ENCODE data around the gene KCNF1.
A peak's percentile ranks its signal among the peaks of the same experiment; 100 is the strongest.

Gene KCNF1

DNA sequence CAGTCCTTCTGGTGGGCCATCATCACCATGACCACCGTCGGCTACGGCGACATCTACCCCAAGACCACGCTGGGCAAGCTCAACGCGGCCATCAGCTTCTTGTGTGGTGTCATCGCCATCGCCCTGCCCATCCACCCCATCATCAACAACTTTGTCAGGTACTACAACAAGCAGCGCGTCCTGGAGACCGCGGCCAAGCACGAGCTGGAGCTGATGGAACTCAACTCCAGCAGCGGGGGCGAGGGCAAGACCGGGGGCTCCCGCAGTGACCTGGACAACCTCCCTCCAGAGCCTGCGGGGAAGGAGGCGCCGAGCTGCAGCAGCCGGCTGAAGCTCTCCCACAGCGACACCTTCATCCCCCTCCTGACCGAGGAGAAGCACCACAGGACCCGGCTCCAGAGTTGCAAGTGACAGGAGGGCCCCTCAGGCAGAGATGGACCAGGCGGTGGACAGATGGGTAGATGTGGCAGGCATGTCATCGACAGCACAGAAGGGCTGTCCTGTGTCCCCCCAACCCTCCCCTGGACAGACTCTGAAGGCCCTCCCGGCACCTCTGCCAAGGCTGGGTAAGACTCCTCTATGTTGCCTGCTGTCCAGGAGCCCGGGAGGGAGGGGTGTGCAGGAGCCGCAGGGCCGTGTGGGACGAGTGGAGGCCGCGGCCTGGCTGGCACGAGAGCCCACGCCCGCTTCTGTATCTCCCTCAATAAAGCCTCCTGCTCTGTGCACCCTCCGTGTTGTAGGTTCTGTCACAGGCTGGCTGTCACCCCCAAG lies 2.0 kb downstream of the KCNF1 start:
- peak overlapping the region; percentile 37 to 49 for H3K4me3 ChIP-seq (ENCODE audit: low read length in 2 of 2)
- H3K9ac ChIP-seq (ENCODE audit: low read length in 2 of 2) = no peak overlapping the region
- no peaks in the 10 kb centered on the region for H3K36me3 ChIP-seq (ENCODE audit: control insufficient read depth in 2 of 2, insufficient read depth in 2 of 2, low read length in 2 of 2)
- peaks cover 14 to 15% of the 10 kb centered on the region in 2 donors for H3K27me3 ChIP-seq (ENCODE audit: control insufficient read depth in 1 of 2, insufficient read depth in 2 of 2, low read length in 2 of 2)
- no peak overlapping the region for H3K27ac ChIP-seq (ENCODE audit: low read length)
- H3K4me1 ChIP-seq (ENCODE audit: control insufficient read depth, insufficient read depth, low read length) = peaks cover 21% of the 10 kb centered on the region
- no peaks in the 10 kb centered on the region for H3K9me3 ChIP-seq (ENCODE audit: control insufficient read depth in 2 of 2, low read length in 2 of 2)

DNA sequence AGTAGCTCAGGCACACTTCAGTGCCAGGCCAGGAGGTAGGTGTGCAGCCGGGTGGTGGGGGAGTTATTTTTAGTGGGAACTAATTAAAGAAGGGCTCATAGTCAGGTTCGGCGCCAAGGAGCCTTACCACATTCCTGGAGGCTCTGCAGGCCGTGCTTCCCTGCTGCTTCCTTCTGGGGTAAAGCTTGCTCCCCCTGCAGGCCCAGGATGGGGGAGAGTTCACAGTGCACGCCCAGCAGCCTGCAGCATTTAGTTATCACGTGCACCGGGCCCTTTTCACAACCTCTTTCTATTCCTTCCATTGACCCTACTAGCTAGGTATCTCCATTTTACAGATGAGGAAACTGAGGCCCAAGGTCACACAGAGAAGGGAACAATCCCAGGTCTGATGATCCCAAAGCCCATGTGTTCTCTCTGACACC lies 2.5 kb downstream of the KCNF1 start:
- H3K27ac ChIP-seq (ENCODE audit: low read length) = no peak overlapping the region
- peaks cover 23% of the 10 kb centered on the region for H3K4me1 ChIP-seq (ENCODE audit: control insufficient read depth, insufficient read depth, low read length)
- peak overlapping the region; percentile 37 to 49 for H3K4me3 ChIP-seq (ENCODE audit: low read length in 2 of 2)
- H3K36me3 ChIP-seq (ENCODE audit: control insufficient read depth in 2 of 2, insufficient read depth in 2 of 2, low read length in 2 of 2) = no peaks in the 10 kb centered on the region
- peaks cover 14 to 15% of the 10 kb centered on the region in 2 donors for H3K27me3 ChIP-seq (ENCODE audit: control insufficient read depth in 1 of 2, insufficient read depth in 2 of 2, low read length in 2 of 2)
- no peak overlapping the region for H3K9ac ChIP-seq (ENCODE audit: low read length in 2 of 2)
- H3K9me3 ChIP-seq (ENCODE audit: control insufficient read depth in 2 of 2, low read length in 2 of 2) = no peaks in the 10 kb centered on the region

DNA sequence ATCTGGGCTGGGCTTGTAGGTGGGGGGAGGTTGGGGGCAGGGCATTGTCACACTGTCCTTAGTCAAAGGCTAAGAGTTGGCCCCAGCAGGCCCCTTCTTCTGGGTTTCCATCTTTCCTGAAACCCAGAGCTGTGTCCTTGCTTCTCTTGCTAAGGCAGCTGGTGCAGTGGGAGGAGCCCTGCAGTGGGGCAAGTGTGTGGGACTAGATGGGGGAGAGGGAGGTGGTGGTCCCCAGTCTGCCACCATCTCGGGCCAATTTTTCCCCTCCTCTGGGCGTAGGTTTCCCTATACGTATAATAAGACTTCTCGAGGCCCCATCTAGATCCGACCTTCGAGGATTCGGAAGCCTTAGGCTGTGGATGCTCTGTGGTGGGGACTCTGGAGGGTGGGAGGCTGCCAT lies 3.5 kb downstream of the KCNF1 start:
- Histone ChIP-seq H3K9ac (ENCODE audit: low read length in 2 of 2) (no peak overlapping the region), H3K36me3 (ENCODE audit: control insufficient read depth in 2 of 2, insufficient read depth in 2 of 2, low read length in 2 of 2) (no peaks in the 10 kb centered on the region), H3K9me3 (ENCODE audit: control insufficient read depth in 2 of 2, low read length in 2 of 2) (no peaks in the 10 kb centered on the region), H3K27ac (ENCODE audit: low read length) (no peak overlapping the region), H3K4me1 (ENCODE audit: control insufficient read depth, insufficient read depth, low read length) (peaks cover 23% of the 10 kb centered on the region), H3K4me3 (ENCODE audit: low read length in 2 of 2) (no peak overlapping the region), H3K27me3 (ENCODE audit: control insufficient read depth in 1 of 2, insufficient read depth in 2 of 2, low read length in 2 of 2) (peaks cover 14 to 15% of the 10 kb centered on the region in 2 donors)

DNA sequence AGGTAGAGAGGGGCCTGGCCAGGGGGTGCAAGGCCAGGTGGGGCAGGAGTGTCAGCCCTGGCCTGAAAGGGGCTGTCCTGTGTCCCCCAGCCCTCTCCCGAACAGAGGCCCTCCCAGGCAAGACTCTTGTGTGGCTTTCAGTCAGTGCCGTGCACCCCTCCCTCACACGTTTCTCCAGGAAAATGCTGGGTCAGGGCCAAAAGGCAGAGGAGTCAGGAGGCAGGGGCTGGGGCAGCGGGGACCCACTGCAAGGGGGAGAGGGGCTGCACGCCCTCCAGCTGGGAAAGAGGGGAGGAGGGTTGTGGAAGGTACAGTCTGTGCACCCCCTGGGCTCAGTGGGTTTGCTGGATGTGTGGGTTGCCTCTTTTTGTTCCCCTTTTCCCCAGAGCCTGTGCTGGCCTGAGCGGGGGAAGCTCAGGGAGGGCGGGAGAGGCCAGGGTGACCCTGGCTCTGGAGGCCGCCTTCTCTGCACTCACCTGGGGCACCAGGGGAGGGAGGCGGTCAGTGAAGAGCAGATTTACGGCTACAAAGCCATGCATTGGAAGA lies 4.1 kb downstream of the KCNF1 start:
- Histone ChIP-seq H3K4me1 (ENCODE audit: control insufficient read depth, insufficient read depth, low read length) (peaks cover 23% of the 10 kb centered on the region), H3K9me3 (ENCODE audit: control insufficient read depth in 2 of 2, low read length in 2 of 2) (no peaks in the 10 kb centered on the region), H3K9ac (ENCODE audit: low read length in 2 of 2) (no peak overlapping the region), H3K4me3 (ENCODE audit: low read length in 2 of 2) (no peak overlapping the region), H3K36me3 (ENCODE audit: control insufficient read depth in 2 of 2, insufficient read depth in 2 of 2, low read length in 2 of 2) (no peaks in the 10 kb centered on the region), H3K27me3 (ENCODE audit: control insufficient read depth in 1 of 2, insufficient read depth in 2 of 2, low read length in 2 of 2) (peaks cover 11 to 15% of the 10 kb centered on the region in 2 donors), H3K27ac (ENCODE audit: low read length) (no peak overlapping the region)

DNA sequence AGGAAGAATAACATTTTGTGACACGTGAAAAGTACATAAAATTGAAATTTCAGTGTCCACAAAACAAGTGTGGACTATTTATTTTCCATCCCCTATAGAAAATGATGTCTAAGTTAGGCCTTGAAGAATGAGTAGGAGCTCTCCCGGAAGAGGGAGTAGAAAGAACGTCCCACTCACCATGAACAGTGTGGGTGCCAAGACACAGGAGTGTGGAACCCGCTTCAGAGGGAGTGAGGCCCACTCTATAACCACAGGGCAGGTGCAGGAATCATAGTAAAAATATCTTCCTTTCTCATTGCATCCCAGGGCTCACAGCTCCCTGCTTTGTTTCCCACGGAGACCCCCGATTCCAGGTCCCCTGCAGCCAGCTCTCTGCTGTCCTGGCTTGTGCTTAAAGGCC lies 5.2 kb downstream of the KCNF1 start:
- Histone ChIP-seq H3K9me3 (ENCODE audit: control insufficient read depth in 2 of 2, low read length in 2 of 2) (no peaks in the 10 kb centered on the region), H3K36me3 (ENCODE audit: control insufficient read depth in 2 of 2, insufficient read depth in 2 of 2, low read length in 2 of 2) (no peaks in the 10 kb centered on the region), H3K9ac (ENCODE audit: low read length in 2 of 2) (no peak overlapping the region), H3K4me1 (ENCODE audit: control insufficient read depth, insufficient read depth, low read length) (peaks cover 16% of the 10 kb centered on the region), H3K27me3 (ENCODE audit: control insufficient read depth in 1 of 2, insufficient read depth in 2 of 2, low read length in 2 of 2) (peaks cover 5 to 10% of the 10 kb centered on the region in 2 donors), H3K27ac (ENCODE audit: low read length) (no peak overlapping the region), H3K4me3 (ENCODE audit: low read length in 2 of 2) (no peak overlapping the region)

DNA sequence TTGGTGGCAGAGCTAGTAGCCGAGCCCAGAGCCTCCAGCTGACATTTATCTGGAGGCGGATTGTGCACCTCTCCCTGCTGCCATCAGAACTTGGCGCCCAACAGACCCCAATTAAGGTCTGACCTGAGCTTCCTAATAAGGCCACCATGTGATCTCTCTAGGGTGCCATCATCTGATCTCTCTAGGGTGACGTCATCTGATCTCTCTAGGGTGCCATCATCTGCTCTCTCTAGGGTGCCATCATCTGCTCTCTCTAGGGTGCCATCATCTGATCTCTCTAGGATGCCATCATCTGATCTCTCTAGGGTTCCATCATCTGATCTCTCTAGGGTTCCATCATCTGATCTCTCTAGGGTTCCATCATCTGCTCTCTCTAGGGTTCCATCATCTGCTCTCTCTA lies 6.2 kb downstream of the KCNF1 start:
- Histone ChIP-seq H3K27ac (ENCODE audit: low read length) (no peak overlapping the region), H3K4me3 (ENCODE audit: low read length in 2 of 2) (no peak overlapping the region), H3K9ac (ENCODE audit: low read length in 2 of 2) (no peak overlapping the region), H3K9me3 (ENCODE audit: control insufficient read depth in 2 of 2, low read length in 2 of 2) (no peaks in the 10 kb centered on the region), H3K36me3 (ENCODE audit: control insufficient read depth in 2 of 2, insufficient read depth in 2 of 2, low read length in 2 of 2) (no peaks in the 10 kb centered on the region), H3K27me3 (ENCODE audit: control insufficient read depth in 1 of 2, insufficient read depth in 2 of 2, low read length in 2 of 2) (peaks cover 0 to 5% of the 10 kb centered on the region in 2 donors), H3K4me1 (ENCODE audit: control insufficient read depth, insufficient read depth, low read length) (peaks cover 11% of the 10 kb centered on the region)

DNA sequence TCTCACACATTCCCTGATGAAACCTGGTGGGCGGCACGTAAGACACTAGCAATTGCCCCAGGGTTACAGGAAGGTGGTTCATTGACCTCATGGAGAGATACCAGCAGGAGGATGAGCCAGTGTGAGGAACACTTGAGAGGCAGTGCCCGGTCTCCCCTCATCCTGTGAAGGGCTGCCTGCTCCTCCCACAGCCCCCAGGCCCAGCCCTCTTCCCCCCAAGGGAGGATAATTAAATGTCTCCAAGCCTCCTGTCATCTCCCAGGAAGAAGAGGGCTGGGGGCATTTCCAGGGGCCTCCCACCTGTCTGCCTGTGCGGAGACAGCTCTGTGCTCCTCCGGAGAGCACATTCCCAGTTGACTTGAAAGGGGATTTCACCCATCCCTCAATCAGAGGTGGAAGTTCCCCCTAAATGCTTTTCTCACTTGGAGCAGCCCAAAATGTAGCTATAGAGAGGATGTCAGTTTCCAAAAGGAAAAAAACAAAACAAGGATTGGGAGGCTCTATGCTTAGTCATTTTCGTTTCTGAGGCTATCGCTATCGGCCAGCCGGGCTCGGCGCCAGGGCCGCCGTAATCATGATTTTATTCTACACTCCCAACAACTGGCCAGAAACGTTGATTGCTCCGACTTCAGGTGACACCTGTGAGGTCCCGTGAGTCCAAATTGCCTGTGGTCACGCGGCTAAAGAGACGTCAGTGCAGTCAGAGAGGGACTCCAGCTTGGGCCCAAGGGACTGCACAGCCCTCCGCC lies 7.1 kb downstream of the KCNF1 start:
- H3K9me3 ChIP-seq (ENCODE audit: control insufficient read depth in 2 of 2, low read length in 2 of 2) = no peaks in the 10 kb centered on the region
- H3K4me3 ChIP-seq (ENCODE audit: low read length in 2 of 2) = no peak overlapping the region
- no peak overlapping the region for H3K27ac ChIP-seq (ENCODE audit: low read length)
- no peaks in the 10 kb centered on the region for H3K36me3 ChIP-seq (ENCODE audit: control insufficient read depth in 2 of 2, insufficient read depth in 2 of 2, low read length in 2 of 2)
- peaks cover 6% of the 10 kb centered on the region for H3K4me1 ChIP-seq (ENCODE audit: control insufficient read depth, insufficient read depth, low read length)
- no peaks in the 10 kb centered on the region for H3K27me3 ChIP-seq (ENCODE audit: control insufficient read depth in 1 of 2, insufficient read depth in 2 of 2, low read length in 2 of 2)
- H3K9ac ChIP-seq (ENCODE audit: low read length in 2 of 2) = no peak overlapping the region

DNA sequence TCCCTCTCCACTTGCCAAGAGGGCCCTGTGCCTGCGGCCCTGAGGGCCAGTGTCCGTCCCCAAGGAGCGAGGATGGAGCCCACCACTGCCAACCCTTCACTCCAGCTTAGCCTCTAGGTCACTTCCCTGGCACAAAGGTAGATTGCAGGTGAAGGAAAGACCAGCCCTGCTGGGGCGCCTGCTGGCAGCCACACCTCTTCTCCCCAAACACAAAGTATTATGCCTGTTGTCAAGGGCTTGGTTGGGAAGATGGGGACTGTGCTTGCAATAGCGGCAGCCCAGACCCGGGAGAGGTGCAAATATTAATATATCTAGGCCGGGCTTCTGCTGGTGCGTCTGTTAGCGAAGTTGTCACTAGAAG lies 7.7 kb downstream of the KCNF1 start:
- H3K36me3 ChIP-seq (ENCODE audit: control insufficient read depth in 2 of 2, insufficient read depth in 2 of 2, low read length in 2 of 2) = no peaks in the 10 kb centered on the region
- H3K4me3 ChIP-seq (ENCODE audit: low read length in 2 of 2) = no peak overlapping the region
- H3K4me1 ChIP-seq (ENCODE audit: control insufficient read depth, insufficient read depth, low read length) = peaks cover 5% of the 10 kb centered on the region
- H3K9me3 ChIP-seq (ENCODE audit: control insufficient read depth in 2 of 2, low read length in 2 of 2) = no peaks in the 10 kb centered on the region
- H3K27me3 ChIP-seq (ENCODE audit: control insufficient read depth in 1 of 2, insufficient read depth in 2 of 2, low read length in 2 of 2) = no peaks in the 10 kb centered on the region
- H3K27ac ChIP-seq (ENCODE audit: low read length) = no peak overlapping the region
- H3K9ac ChIP-seq (ENCODE audit: low read length in 2 of 2) = no peak overlapping the region

DNA sequence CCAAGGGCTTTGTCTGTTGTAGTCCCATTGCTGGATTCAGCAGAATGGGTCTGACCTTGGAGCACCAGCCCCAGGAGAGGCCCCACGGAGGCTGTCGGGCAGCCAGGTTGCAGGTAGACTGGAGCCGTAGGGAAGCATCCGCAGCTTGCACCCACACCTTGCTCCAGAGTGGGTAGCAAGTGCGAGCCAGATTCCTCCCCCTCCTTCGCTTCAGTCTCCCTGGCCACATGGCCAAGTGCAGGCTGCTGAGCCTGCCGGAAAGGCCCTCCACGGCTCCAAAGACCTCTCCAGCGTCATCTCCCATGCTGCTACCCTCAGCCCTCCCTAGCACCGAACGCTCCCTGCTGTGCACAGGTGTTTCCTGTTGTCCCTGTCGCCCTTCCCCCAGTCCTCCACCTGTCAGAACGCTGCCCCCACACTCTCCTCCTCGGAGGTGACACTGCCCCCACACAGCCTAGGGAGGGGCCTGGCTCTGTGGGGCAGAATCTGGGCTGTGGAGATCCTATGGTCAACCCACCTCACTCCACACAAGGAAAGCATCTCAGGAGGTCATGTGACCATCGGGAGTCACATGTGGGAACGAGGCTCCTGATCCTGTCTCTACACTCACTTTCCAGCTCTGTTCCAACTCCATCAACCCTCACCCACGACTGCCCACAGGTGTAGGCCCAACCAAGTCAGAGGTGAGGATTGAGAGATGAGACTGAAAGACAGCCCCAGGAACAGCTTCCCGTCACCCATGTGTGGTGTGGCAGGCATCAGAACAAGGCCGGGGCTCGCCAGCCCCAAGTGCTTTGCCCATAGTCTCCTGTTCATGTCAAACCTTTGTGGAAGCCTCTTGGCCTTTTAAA lies 8.3 kb downstream of the KCNF1 start:
- H3K27ac ChIP-seq (ENCODE audit: low read length) = no peak overlapping the region
- peaks cover 3% of the 10 kb centered on the region for H3K4me1 ChIP-seq (ENCODE audit: control insufficient read depth, insufficient read depth, low read length)
- H3K9ac ChIP-seq (ENCODE audit: low read length in 2 of 2) = no peak overlapping the region
- no peaks in the 10 kb centered on the region for H3K36me3 ChIP-seq (ENCODE audit: control insufficient read depth in 2 of 2, insufficient read depth in 2 of 2, low read length in 2 of 2)
- H3K27me3 ChIP-seq (ENCODE audit: control insufficient read depth in 1 of 2, insufficient read depth in 2 of 2, low read length in 2 of 2) = no peaks in the 10 kb centered on the region
- no peaks in the 10 kb centered on the region for H3K9me3 ChIP-seq (ENCODE audit: control insufficient read depth in 2 of 2, low read length in 2 of 2)
- no peak overlapping the region for H3K4me3 ChIP-seq (ENCODE audit: low read length in 2 of 2)

DNA sequence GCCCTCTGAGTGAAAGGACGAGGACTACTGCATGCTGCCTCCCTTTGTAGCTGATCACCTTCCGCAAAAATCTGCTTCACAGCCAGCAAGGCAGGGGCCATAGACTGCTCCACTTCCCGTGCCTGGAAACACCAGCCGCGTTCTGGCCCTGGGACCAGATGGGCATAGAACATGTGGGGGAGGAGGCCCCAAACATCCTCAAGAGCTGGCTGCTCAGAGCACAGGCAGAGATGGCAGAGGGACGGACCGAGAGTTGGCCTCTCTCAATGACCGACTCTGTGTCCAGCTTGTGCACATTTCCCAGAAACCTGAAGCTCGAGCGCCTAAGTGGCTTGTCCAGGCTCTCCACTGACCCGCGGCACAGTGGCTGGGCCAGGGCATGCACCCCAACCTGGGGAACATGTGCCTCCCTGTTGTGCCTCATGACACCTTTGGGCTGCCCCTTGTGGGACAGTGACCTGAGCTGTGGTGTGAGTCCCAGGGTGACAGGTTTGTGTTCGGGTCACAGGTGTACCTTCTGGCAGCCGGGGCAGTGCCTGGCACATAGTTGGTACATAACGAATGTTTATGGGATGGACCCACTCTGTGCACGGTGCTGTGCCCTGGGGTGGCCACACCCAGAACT lies 9.1 kb downstream of the KCNF1 start:
- H3K9me3 ChIP-seq (ENCODE audit: control insufficient read depth in 2 of 2, low read length in 2 of 2) = no peaks in the 10 kb centered on the region
- peaks cover 3% of the 10 kb centered on the region for H3K4me1 ChIP-seq (ENCODE audit: control insufficient read depth, insufficient read depth, low read length)
- H3K36me3 ChIP-seq (ENCODE audit: control insufficient read depth in 2 of 2, insufficient read depth in 2 of 2, low read length in 2 of 2) = no peaks in the 10 kb centered on the region
- H3K27ac ChIP-seq (ENCODE audit: low read length) = no peak overlapping the region
- H3K27me3 ChIP-seq (ENCODE audit: control insufficient read depth in 1 of 2, insufficient read depth in 2 of 2, low read length in 2 of 2) = no peaks in the 10 kb centered on the region
- H3K9ac ChIP-seq (ENCODE audit: low read length in 2 of 2) = no peak overlapping the region
- H3K4me3 ChIP-seq (ENCODE audit: low read length in 2 of 2) = no peak overlapping the region

All from stomach smooth muscle (tissue), 2 donors.